Endothelial cell of umbilical vein (primary cell): ENCODE results near the gene DLGAP4. TPM values are rescaled to one million over a fixed set of nuclear protein-coding genes. Genes with fewer than 3 reads are reported as not detected.

Experiments
- BruUV-seq: library from RNA; stranded (reverse); fragments of 400-500 nt; replicated peaks from 2 replicates; lab custom pipeline; 2021; lab: Mats Ljungman, UMichigan
- CTCF ChIA-PET: fragments of 300-600, 350-600 bp; sonication (Branson Sonifier 250); formaldehyde crosslinking; loops from one replicate; lab custom pipeline; 2021; ENCODE audit warnings: antibody characterized with exemption, inconsistent platforms; lab: Charles Lee
- POLR2A ChIA-PET: fragments of 300-600, 350-600 bp; sonication (Branson Sonifier 250); formaldehyde crosslinking; loops from one replicate; lab custom pipeline; 2021; ENCODE audit warnings: antibody characterized with exemption, inconsistent platforms; lab: Charles Lee
- DNase-seq: peaks from one replicate; pipeline ENCODE4 v3.0.0-alpha.2; 2011; ENCODE audit warnings: low read depth, low spot score
- FAIRE-seq: peaks from 2 replicates; lab custom pipeline; 2011; peaks lifted over from hg19 to GRCh38; lab: Jason Lieb, UNC
- H2AFZ ChIP-seq: 2 replicates; pipeline ENCODE4 v1.6.0; 2012; ENCODE audit warnings: low read depth, low read length, control low read depth, inconsistent platforms
- H3K27ac ChIP-seq: 2 replicates; pipeline ENCODE4 v1.5.1; 2011; ENCODE audit warnings: low read depth, mild to moderate bottlenecking, control low read depth, low read length, moderate library complexity; ENCODE audit not compliant: insufficient read depth
- H3K27me3 ChIP-seq, 2 experiments: 2 replicates each; pipeline versions ENCODE4 v1.6.0 to v1.6.1; 2011; ENCODE audit warnings: low read length in 2 of 2, mixed read lengths in 1 of 2; ENCODE audit not compliant: control insufficient read depth in 2 of 2, insufficient read depth in 2 of 2
- H3K36me3 ChIP-seq, 2 experiments: 2 replicates in 1 of 2; 3 replicates in 1 of 2; pipeline ENCODE4 v1.5.1; 2011; ENCODE audit warnings: low read length in 2 of 2, mild to moderate bottlenecking in 1 of 2, moderate library complexity in 1 of 2; ENCODE audit not compliant: control insufficient read depth in 2 of 2, insufficient read depth in 2 of 2; ENCODE audit errors: extremely low read depth in 1 of 2
- H3K4me1 ChIP-seq: 3 replicates; pipeline ENCODE4 v1.5.1; 2011; ENCODE audit warnings: mild to moderate bottlenecking, low read length; ENCODE audit not compliant: control insufficient read depth, insufficient read depth; ENCODE audit errors: extremely low read depth
- H3K4me2 ChIP-seq: 2 replicates; pipeline ENCODE4 v1.6.1; 2011; ENCODE audit warnings: low read length, control low read depth, mixed read lengths; ENCODE audit not compliant: insufficient read depth
- H3K4me3 ChIP-seq, 3 experiments: fragments of 200-600 bp in 1 of 3; sonication (generic), shearing (Covaris generic) in 1 of 3; replicated peaks in 1 of 3; 2 replicates each; pipeline ENCODE4 v1.5.1; 2011 to 2016; ENCODE audit warnings: control low read depth in 3 of 3, low read length in 3 of 3, mild to moderate bottlenecking in 2 of 3, inconsistent platforms in 1 of 3, low read depth in 1 of 3, moderate library complexity in 1 of 3; ENCODE audit not compliant: insufficient read depth in 1 of 3
- H3K79me2 ChIP-seq: 2 replicates; pipeline ENCODE4 v1.6.0; 2012; ENCODE audit warnings: low read length, inconsistent platforms; ENCODE audit not compliant: control insufficient read depth, insufficient read depth
- H3K9ac ChIP-seq: replicated peaks from 2 replicates; pipeline ENCODE3; 2011; ENCODE audit warnings: low read length, control low read depth; ENCODE audit not compliant: insufficient read depth; ENCODE audit errors: extremely low read depth
- H3K9me1 ChIP-seq: replicated peaks from 3 replicates; pipeline ENCODE4 v1.6.0; 2011; ENCODE audit warnings: mild to moderate bottlenecking, low read length; ENCODE audit not compliant: control insufficient read depth, insufficient read depth; ENCODE audit errors: extremely low read depth
- H3K9me3 ChIP-seq: replicated peaks from 2 replicates; pipeline ENCODE4 v1.5.1; 2012; ENCODE audit warnings: low read length, inconsistent platforms; ENCODE audit not compliant: control insufficient read depth, insufficient read depth
- H4K20me1 ChIP-seq: replicated peaks from 2 replicates; pipeline ENCODE3; 2011; ENCODE audit warnings: mild to moderate bottlenecking, low read length; ENCODE audit not compliant: control insufficient read depth, insufficient read depth; ENCODE audit errors: extremely low read depth
- EZH2 ChIP-seq: IDR thresholded peaks from 2 replicates; pipeline ENCODE4 v1.6.1; 2012; ENCODE audit warnings: borderline replicate concordance, low read depth, mild to moderate bottlenecking, moderate library complexity, low read length, inconsistent platforms; ENCODE audit not compliant: severe bottlenecking
- FOS ChIP-seq: IDR thresholded peaks from 2 replicates; pipeline ENCODE4 v1.6.1; 2011; ENCODE audit warnings: mild to moderate bottlenecking, low read length, moderate library complexity, borderline replicate concordance; ENCODE audit not compliant: insufficient read depth
- GATA2 ChIP-seq: IDR thresholded peaks from 2 replicates; pipeline ENCODE4 v1.7.0; 2011; ENCODE audit warnings: low read depth, mild to moderate bottlenecking, moderate library complexity, mixed read lengths, low read length; ENCODE audit not compliant: insufficient read length, insufficient read depth
- JUN ChIP-seq: IDR thresholded peaks from 2 replicates; pipeline ENCODE4 v1.6.1; 2011; ENCODE audit warnings: borderline replicate concordance, low read depth; ENCODE audit not compliant: insufficient read length, insufficient read depth
- MAX ChIP-seq: IDR thresholded peaks from 2 replicates; pipeline ENCODE4 v1.6.1; 2011; ENCODE audit not compliant: insufficient read depth, insufficient read length
- MYC ChIP-seq: IDR thresholded peaks from one replicate; pipeline ENCODE4 v1.6.1; 2011; ENCODE audit warnings: mild to moderate bottlenecking, low read depth, low read length
- POLR2A ChIP-seq: IDR thresholded peaks from 2 replicates; pipeline ENCODE4 v1.6.1; 2012; ENCODE audit warnings: low read depth, mild to moderate bottlenecking, control low read depth, low read length
- POLR2AphosphoS5 ChIP-seq: IDR thresholded peaks from 2 replicates; pipeline ENCODE4 v1.6.1; 2012; ENCODE audit warnings: low read depth, mild to moderate bottlenecking, control low read depth, low read length, moderate library complexity; ENCODE audit not compliant: insufficient read depth
- dilution Hi-C: fragments of 300-500 bp; cut with MboI; formaldehyde crosslinking; loops from one replicate; pipeline ENCODE4 v1.15.0; 2019; ENCODE audit warnings: low sequenced_read_pairs; ENCODE audit not compliant: extremely low pct_ligation_motif_present
- intact Hi-C: fragments of 100-400 bp; cut with micrococcal nuclease; formaldehyde crosslinking; loops from one replicate; pipeline ENCODE4 v1.10.0; 2022
- polyA plus RNA-seq, 4 experiments: library from polyadenylated mRNA; depleted of rRNA in 3 of 4; stranded (reverse) in 3 of 4; unstranded in 1 of 4; fragments of >200 nt; gene quantifications; 2 replicates each; pipeline versions ENCODE4 v1.2.1 to v1.2.3, GENCODE V29; 2011 to 2012; ENCODE audit warnings: missing spikeins in 1 of 4
- total RNA-seq: library from RNA; stranded (reverse); gene quantifications from 2 replicates; pipeline ENCODE4 v1.2.3, GENCODE V29; 2021
- TF ChIP-seq, protein P1 (sequence below), 2 donors: IDR thresholded peaks; 1 replicate in 1 of 2; 2 replicates in 1 of 2; pipeline ENCODE4 v1.5.1; 2011; ENCODE audit warnings: low read length in 2 of 2, mild to moderate bottlenecking in 2 of 2, moderate library complexity in 2 of 2, control low read depth in 1 of 2, inconsistent platforms in 1 of 2, low read depth in 1 of 2; ENCODE audit not compliant: insufficient read depth in 1 of 2; ENCODE audit errors: extremely low read depth in 1 of 2

DLGAP4 gene
- total and polyA plus RNA-seq, 2 donors (not counting 3 experiments of a cell fraction or from before 2014, with no cell fraction given) = 57.5 to 125 TPM

DNA sequence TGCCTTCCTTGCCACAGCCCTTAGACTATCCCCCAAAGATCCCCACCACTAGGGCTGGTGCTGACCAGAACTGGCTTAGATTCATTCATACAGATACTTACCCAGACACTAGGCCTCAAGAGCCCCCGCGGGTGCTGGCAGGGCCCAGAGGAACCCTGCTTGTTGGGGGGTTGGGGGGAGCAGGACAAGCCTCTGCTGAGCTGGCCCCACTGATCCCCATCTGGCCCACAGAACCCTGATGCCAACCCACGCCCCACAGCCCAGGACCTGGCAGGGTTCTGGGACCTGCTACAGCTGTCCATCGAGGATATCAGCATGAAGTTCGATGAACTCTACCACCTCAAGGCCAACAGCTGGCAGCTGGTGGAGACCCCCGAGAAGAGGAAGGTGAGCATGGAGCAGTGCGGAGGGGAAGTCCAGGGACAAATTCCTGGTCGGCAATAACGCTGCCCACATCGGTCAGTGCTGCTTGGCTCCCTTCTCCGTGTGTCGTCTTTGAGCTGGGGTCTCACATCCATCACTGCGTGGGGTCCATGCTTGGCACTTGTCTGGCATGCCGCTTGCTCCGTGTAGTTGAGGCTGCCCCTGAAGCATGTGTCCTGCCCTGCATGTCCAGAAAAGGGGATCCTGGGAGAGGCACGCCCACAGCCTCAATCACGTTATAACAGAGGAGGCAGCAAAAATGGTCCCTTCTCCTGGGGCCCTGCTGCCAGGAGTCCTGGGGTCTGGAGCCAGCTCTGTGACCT is 219.7 kb downstream of the DLGAP4 start:
- dilution Hi-C loops = no loop called here
- Histone ChIP-seq H3K27me3 (no peaks in the 10 kb centered on the region), H3K79me2 (no peaks in the 10 kb centered on the region), H3K9me3 (no peaks in the 10 kb centered on the region), H3K9me1 (no peaks in the 10 kb centered on the region), H2AFZ (no peak overlapping the region), H3K9ac (no peak overlapping the region), H4K20me1 (no peaks in the 10 kb centered on the region), H3K4me2 (no peak overlapping the region), H3K27ac (no peak overlapping the region), H3K4me3 (no peak overlapping the region), H3K36me3 (peaks cover 20 to 31% of the 10 kb centered on the region in 2 experiments), H3K4me1 (peaks cover 7% of the 10 kb centered on the region)
- no TSS peak for BruUV-seq
- FAIRE-seq (no peak), DNase-seq (no peak)
- ChIA-PET CTCF (no interaction called here), POLR2A (no interaction called here)
- TF ChIP-seq FOS (no peak), EZH2 (no peak), POLR2AphosphoS5 (no peak), JUN (no peak), POLR2A (no peak), GATA2 (no peak), MYC (no peak), MAX (no peak)
- TF ChIP-seq, protein P1, sequence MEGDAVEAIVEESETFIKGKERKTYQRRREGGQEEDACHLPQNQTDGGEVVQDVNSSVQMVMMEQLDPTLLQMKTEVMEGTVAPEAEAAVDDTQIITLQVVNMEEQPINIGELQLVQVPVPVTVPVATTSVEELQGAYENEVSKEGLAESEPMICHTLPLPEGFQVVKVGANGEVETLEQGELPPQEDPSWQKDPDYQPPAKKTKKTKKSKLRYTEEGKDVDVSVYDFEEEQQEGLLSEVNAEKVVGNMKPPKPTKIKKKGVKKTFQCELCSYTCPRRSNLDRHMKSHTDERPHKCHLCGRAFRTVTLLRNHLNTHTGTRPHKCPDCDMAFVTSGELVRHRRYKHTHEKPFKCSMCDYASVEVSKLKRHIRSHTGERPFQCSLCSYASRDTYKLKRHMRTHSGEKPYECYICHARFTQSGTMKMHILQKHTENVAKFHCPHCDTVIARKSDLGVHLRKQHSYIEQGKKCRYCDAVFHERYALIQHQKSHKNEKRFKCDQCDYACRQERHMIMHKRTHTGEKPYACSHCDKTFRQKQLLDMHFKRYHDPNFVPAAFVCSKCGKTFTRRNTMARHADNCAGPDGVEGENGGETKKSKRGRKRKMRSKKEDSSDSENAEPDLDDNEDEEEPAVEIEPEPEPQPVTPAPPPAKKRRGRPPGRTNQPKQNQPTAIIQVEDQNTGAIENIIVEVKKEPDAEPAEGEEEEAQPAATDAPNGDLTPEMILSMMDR (IDR thresholded peaks at IDR 0.05; ENCODE audit: extremely low read depth in 1 of 2, insufficient read depth in 1 of 2, low read depth in 1 of 2, low read length in 2 of 2) = no peak
- intact Hi-C loops = no loop called here
